Upper lobe of left lung (tissue), 4 donors: ENCODE results near the gene FBXO10.

Experiments used
- EP300 ChIP-seq, 4 donors: sonication (generic); formaldehyde crosslinking; IDR thresholded peaks; one replicate each; pipeline ENCODE4 v1.5.1; 2017; ENCODE audit warnings: antibody characterized with exemption in 4 of 4, control low read depth in 2 of 4
- POLR2A ChIP-seq, 4 donors: fragments of 450-650 bp; IDR thresholded peaks; one replicate each; pipeline ENCODE4 v1.5.1; 2016 to 2017; ENCODE audit warnings: antibody characterized with exemption in 4 of 4, mild to moderate bottlenecking in 2 of 4
- POLR2AphosphoS5 ChIP-seq, 2 donors: sonication (generic); formaldehyde crosslinking; IDR thresholded peaks; one replicate each; pipeline ENCODE4 v1.5.1; 2017; ENCODE audit warnings: antibody characterized with exemption in 2 of 2
- TF ChIP-seq, protein P1 (sequence below), 6 experiments: fragments of 450-650 bp in 4 of 6; fragments of 200-600 bp in 2 of 6; sonication (generic) in 2 of 6; IDR thresholded peaks; one replicate each; pipeline ENCODE4 v1.5.1; 2016 to 2019; ENCODE audit warnings: antibody characterized with exemption in 6 of 6

DNA sequence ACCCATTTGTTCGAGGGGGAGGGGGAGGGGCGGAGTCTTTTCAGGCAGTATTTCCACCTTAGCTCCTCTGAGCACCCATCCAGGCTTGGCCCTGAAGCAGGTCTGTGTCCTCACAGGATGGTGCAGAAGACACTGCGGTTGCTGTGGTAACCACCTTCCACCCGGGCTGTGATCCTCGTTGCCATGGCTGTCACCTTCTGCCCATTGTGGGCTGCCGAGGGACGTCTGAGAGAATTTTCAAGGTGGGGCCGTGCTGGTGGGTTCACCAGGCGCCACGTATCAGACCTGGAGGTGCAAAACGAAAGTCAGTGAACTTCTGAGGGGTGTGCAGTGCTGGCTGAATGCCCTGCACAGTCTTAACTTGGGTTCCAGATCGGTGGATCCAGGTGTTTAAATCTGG lies 63.7 kb downstream of the FBXO10 start:
- TF ChIP-seq, protein P1, sequence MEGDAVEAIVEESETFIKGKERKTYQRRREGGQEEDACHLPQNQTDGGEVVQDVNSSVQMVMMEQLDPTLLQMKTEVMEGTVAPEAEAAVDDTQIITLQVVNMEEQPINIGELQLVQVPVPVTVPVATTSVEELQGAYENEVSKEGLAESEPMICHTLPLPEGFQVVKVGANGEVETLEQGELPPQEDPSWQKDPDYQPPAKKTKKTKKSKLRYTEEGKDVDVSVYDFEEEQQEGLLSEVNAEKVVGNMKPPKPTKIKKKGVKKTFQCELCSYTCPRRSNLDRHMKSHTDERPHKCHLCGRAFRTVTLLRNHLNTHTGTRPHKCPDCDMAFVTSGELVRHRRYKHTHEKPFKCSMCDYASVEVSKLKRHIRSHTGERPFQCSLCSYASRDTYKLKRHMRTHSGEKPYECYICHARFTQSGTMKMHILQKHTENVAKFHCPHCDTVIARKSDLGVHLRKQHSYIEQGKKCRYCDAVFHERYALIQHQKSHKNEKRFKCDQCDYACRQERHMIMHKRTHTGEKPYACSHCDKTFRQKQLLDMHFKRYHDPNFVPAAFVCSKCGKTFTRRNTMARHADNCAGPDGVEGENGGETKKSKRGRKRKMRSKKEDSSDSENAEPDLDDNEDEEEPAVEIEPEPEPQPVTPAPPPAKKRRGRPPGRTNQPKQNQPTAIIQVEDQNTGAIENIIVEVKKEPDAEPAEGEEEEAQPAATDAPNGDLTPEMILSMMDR (IDR thresholded peaks at IDR 0.05): no peak
- no peak for TF ChIP-seq POLR2A (IDR thresholded peaks at IDR 0.05)
- TF ChIP-seq POLR2AphosphoS5 (IDR thresholded peaks at IDR 0.05): no peak
- no peak for TF ChIP-seq EP300 (IDR thresholded peaks at IDR 0.05)
